Stimulated activated CD4-positive, alpha-beta T cell treated with anti-CD3 and anti-CD28 coated beads, Interleukin-15, amount 100 ng/mL, for 1 hour (primary cell): ENCODE results near the gene KCNIP1.
"Not testable (repeated sequence)": the region's sequence is repeated elsewhere in the genome, so short reads cannot be mapped to it uniquely, and the experiment has no call there.

ENCODE experiments used
- DNase-seq, 2 donors: peaks; one replicate each; pipeline ENCODE4 v3.0.0-alpha.2; 2020; ENCODE audit warnings: low read depth in 1 of 2, low spot score in 1 of 2

KCNIP1 gene

DNA sequence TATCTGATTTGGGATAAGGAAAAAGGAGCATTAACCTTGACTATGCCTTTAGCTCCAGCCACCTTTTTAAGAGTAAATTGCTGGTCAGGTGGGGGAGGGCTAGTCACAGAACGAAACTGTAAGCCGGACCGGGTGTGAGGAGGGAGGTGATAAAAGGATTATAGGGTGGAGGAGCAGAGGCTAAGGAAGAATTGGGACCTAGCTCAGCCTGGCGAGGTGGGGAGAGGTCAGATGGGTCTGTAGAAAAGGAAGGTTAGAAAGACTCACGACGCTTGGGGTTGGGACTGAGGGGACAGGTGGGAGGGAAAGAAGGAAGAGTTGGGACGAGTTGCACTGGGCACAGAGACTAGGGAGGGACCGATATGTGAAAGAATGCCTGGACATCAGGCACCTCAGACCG lies 262.0 kb downstream of the KCNIP1 start:
- DNase-seq: not testable (repeated sequence)

DNA sequence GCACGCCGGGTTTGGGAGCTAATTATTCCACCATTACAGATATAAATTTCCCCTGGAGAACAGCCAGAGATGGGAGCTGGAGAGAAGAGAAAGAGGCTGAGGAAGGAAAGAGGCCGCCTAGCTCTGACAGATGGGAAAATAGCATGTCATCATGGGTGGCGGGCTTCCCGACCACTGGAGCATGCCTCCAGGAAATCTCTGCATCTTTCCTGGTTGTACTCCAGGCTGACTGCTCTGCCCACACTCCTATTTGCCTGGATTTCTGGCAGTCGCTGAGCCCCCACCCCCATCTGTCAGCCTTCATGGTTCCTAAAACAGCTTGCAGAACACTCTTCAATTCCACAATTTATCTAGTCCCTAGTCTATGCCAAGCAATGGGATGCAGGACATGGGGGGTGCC lies 265.4 kb downstream of the KCNIP1 start:
- DNase-seq: no peak

DNA sequence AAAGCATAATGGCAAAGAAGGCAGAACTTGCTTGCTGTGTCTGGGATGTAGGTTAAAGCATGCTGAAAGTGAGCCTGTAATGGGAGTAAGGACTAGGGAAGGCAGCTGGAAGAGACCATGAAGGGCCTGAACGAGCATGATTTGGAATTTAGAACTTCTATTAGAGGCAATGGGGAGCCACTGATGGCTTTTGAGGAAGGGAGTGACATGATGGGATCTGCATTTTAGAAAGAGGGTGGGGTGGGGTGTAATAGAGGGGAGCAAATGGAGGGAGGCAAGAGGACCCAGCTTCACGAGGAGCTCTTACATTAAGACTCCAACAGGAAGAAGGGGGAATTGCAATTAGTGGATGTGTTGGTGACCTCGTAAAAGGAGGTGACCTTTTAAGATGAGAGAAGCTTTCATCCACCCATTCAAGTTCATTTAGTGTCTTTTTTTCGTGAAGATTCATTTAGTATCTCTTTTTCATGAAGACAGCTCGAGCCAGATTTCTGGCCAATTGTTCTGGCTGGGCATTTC lies 266.1 kb downstream of the KCNIP1 start:
- no peak for DNase-seq

DNA sequence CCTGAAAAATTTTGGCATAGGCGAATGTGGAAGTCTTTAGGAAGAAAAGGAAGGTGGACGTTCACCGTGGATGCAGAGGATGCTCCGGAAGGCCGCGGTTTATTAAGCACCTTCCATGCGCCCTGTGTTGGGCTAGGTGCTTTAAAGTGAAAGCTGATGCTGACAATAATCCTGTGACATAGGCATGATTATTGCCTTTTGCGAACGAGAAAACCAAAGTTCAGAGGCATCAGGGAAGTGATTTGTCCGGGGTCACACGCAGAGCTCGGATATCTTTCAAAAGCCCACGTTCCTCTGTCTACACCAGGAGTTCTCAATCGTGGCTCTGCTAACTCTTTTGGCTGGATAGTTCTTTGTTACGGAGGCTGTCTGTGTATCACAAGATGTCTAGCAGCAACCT lies 267.7 kb downstream of the KCNIP1 start:
- no peak for DNase-seq

DNA sequence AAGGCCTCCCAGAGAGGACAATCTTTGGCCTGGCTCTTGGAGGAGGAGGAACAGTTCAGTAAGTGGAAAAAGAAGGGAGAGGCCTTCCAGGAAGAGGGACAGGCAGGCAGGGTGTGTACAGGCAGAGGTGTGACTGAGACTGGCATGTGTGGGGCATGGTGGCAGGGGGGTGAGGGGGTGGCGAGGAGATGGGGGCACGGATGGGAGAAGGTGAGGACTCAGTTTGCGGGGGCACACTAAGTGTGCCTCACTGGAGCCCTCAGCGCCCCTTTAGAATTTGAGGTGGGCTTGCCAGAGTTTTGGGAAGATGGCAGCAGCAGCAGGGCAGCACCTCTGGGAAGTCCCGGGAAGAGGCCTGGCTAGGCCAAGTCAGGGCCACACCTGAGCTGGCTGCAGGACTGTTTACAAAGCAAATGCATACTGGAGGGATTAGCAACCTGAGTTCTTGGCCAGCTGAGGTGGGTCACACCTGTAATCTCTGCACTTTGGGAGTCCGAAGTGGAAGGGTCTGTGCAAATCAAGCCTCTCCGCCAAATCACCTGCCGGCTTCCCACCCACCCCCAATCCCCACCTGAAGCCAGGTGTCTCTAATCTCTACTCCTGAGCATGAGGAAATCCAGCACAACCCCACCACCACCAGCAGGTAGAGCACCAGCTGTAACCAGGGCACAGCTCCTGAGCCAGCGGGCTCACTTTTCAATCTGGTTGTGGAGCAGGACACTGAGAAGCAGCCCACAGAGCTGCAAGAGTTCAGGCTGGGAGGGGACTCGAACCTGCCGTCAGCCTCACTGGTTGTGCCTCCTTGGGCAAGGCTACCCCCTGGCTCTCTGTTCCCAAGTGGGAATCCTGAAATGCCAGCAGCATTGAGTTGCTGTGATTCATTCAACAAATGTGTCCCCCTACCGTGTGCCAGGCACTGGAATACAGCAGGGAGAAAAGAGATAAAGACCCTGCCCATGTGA lies 269.5 kb downstream of the KCNIP1 start:
- no peak for DNase-seq

DNA sequence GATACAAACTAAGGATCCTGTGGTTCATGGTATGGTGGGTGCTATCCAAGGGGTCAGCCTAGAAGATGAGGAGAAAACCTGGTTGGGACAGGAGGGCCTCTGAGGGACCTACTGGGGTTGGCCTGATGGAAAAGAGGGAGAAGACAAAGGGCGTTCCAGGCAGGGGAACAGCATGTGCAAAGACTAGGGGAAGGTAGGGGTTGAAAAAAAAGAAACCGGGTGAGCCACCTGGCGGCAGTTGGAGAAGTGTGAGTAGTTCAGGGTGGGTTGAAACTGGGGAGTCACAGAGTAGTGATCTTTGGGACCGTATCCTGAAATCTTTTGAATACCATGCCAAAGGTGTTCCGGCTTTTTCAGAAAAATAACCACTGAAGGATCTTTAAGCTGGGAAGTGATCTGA lies 271.0 kb downstream of the KCNIP1 start:
- no peak for DNase-seq

DNA sequence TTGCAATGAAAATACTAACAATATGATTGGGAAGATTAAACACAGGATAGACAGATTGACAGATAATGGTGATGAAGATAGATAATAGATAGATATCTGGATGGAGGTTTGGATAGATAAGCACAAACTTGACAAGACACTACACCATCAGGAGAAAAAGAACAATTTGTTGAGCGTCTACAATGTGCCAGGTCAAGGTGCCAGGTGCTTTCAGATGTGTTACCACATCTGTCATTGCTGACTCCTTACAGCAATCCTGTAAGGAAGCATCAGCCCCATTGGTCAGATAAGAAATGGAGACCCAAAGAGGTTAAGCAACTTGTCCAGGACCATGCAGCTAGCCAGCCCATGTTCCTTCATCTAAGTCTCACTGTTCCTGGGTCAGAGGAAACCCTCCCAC lies 278.1 kb downstream of the KCNIP1 start:
- DNase-seq: no peak

DNA sequence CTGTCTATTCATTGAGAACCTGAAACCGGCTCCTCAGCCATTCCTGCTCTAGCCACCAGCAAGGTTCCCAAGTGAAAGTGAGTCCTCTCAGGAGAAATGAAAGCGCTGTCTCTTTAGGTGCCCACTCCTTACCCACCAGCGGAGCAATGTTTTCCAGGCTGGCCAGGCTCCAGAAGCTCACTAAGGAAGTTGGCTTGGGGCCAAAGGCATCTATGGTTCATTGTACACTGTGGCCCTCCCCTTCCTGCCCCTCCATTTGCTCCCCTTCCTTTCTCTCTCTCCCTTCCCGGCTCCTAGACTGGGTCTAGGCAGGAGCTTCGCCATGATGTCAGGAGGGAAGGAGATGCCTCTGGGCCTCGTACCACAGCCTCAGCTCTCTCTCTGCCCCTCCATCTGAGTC lies 278.6 kb downstream of the KCNIP1 start:
- DNase-seq: no peak

DNA sequence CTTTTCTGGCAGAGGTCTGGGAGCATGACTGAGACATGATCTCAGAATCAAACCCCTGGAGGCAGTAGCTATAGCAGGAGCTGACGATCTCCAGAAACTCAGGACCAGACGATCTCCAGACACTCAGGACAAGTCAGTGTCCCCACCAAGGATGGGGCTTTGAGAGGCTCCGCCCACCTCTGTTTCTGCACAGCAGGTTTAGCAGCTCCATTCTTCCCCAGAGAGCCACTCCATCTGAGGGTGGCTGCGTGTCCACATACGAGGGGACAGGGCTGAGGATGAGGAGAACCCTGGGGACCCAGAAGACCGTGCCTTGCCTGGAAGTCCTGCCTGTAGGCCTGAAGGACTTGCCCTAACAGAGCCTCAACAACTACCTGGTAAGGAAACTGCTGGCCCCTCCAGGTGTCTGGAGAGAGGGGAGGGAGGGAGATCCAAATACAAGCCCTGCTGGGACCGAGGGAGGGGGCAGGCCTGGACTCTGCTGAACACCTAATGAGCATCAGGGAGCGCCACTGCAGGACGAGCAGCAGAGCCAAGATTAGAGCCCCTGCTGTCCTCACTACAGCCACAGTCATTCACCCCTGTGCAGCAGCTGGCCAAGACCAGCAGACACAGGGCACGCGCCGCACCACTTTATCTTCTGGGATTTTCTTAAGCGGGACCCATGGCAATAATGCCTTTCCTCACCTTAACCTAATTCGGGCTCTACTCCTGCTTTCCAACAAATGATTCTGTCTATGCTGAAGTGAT lies 279.9 kb downstream of the KCNIP1 start, which contains the start of gene GABRP:
GABRP (plus strand) TSS at position 228 of the 750 bp plus-strand sequence. CDS start 4,891 bp downstream, outside the sequence.
- DNase-seq: no peak

DNA sequence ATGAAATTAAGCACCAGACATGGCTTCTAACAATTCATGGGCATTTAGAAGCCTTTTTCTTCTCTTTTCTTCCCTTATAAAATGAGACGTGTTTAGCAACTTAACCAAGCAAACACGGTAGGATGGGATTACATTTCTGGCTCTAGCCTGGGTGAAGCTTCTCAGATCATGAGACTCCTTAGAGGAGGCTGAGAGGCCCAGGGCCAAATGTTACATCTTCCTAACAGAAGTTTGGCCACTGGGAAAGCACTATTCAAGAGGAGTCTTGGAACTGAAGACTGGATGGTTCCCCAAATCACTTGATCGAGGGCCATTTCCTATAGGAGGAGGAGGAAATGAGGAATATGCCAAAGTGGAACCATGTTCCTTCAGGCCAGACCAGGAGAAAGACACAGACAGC lies 281.6 kb downstream of the KCNIP1 start:
- no peak for DNase-seq
